Measurements from ENCODE around the gene FES.

FES gene

GRCh38 chr15:90889313-90889730, 5.0 kb downstream of the FES start:
- no peak for TF ChIP-seq TCF12 (IDR thresholded peaks at IDR 0.05; ENCODE audit: low read depth)
- TF ChIP-seq RAD21 (IDR thresholded peaks at IDR 0.05; ENCODE audit: low read depth): no peak
- no peak for TF ChIP-seq EP300 (IDR thresholded peaks at IDR 0.05; ENCODE audit: borderline replicate concordance)
- no peak for TF ChIP-seq TEAD4 (IDR thresholded peaks at IDR 0.05)
- TF ChIP-seq USF1 (IDR thresholded peaks at IDR 0.05): no peak
- no peak for TF ChIP-seq CEBPB (IDR thresholded peaks at IDR 0.05)
- no peak for TF ChIP-seq TAF1 (IDR thresholded peaks at IDR 0.05; ENCODE audit: low read depth)
- TF ChIP-seq YY1 (IDR thresholded peaks at IDR 0.05; ENCODE audit: low read depth): no peak
- TF ChIP-seq, protein P1, sequence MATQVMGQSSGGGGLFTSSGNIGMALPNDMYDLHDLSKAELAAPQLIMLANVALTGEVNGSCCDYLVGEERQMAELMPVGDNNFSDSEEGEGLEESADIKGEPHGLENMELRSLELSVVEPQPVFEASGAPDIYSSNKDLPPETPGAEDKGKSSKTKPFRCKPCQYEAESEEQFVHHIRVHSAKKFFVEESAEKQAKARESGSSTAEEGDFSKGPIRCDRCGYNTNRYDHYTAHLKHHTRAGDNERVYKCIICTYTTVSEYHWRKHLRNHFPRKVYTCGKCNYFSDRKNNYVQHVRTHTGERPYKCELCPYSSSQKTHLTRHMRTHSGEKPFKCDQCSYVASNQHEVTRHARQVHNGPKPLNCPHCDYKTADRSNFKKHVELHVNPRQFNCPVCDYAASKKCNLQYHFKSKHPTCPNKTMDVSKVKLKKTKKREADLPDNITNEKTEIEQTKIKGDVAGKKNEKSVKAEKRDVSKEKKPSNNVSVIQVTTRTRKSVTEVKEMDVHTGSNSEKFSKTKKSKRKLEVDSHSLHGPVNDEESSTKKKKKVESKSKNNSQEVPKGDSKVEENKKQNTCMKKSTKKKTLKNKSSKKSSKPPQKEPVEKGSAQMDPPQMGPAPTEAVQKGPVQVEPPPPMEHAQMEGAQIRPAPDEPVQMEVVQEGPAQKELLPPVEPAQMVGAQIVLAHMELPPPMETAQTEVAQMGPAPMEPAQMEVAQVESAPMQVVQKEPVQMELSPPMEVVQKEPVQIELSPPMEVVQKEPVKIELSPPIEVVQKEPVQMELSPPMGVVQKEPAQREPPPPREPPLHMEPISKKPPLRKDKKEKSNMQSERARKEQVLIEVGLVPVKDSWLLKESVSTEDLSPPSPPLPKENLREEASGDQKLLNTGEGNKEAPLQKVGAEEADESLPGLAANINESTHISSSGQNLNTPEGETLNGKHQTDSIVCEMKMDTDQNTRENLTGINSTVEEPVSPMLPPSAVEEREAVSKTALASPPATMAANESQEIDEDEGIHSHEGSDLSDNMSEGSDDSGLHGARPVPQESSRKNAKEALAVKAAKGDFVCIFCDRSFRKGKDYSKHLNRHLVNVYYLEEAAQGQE (IDR thresholded peaks at IDR 0.05; ENCODE audit: low read depth): no peak
- TF ChIP-seq NFIC (IDR thresholded peaks at IDR 0.05): no peak
- TF ChIP-seq ZBTB7A (IDR thresholded peaks at IDR 0.05; ENCODE audit: low read depth): no peak
- no peak for TF ChIP-seq CREB1 (IDR thresholded peaks at IDR 0.05; ENCODE audit: low read depth)

DNA sequence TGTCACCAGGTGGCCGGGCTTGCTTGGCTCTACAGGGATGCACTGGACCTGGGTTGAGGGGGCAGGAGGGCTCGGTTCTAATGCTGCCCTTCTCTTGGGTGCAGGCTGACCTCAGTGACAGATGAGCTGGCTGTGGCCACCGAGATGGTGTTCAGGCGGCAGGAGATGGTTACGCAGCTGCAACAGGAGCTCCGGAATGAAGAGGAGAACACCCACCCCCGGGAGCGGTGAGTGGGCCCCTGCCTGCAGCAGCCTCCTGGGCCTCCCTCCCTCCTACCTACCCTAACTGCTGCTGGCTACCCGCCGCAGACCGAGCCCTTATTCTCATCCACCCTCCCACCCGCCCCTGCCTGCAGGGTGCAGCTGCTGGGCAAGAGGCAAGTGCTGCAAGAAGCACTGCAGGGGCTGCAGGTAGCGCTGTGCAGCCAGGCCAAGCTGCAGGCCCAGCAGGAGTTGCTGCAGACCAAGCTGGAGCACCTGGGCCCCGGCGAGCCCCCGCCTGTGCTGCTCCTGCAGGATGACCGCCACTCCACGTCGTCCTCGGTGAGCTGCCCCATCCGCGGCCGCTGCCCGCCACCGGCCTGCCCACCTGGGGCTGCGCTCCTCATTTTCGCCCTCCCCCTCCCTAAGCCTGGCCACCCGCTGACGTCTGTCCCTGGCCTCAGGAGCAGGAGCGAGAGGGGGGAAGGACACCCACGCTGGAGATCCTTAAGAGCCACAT, 5.6 kb downstream of the FES start:
- no peak for TF ChIP-seq YY1 (IDR thresholded peaks at IDR 0.05; ENCODE audit: low read depth)
- no peak for TF ChIP-seq TCF12 (IDR thresholded peaks at IDR 0.05; ENCODE audit: low read depth)
- no peak for TF ChIP-seq EGR1 (IDR thresholded peaks at IDR 0.05)
- TF ChIP-seq CEBPB (IDR thresholded peaks at IDR 0.05): no peak

DNA sequence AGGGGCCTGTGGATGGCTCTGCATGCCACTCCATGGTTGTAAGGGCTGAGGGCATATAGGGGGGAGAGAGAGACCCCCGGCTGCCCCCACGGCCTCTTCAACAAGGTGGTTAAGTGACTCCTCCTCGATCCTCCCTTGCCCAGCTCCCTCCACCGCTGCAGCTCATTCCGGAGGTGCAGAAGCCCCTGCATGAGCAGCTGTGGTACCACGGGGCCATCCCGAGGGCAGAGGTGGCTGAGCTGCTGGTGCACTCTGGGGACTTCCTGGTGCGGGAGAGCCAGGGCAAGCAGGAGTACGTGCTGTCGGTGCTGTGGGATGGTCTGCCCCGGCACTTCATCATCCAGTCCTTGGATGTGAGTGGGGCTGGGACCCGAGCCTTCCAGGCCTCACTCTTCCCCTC, 6.5 kb downstream of the FES start:
- TF ChIP-seq, protein P2, sequence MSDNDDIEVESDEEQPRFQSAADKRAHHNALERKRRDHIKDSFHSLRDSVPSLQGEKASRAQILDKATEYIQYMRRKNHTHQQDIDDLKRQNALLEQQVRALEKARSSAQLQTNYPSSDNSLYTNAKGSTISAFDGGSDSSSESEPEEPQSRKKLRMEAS (IDR thresholded peaks at IDR 0.05): no peak
- TF ChIP-seq FOXM1 (IDR thresholded peaks at IDR 0.05; ENCODE audit: borderline replicate concordance, low read depth): no peak
- no peak for TF ChIP-seq TCF12 (IDR thresholded peaks at IDR 0.05; ENCODE audit: low read depth)
- TF ChIP-seq CEBPB (IDR thresholded peaks at IDR 0.05): no peak
- no peak for TF ChIP-seq TAF1 (IDR thresholded peaks at IDR 0.05; ENCODE audit: low read depth)
- TF ChIP-seq TEAD4 (IDR thresholded peaks at IDR 0.05): no peak
- TF ChIP-seq NFIC (IDR thresholded peaks at IDR 0.05): no peak
- no peak for TF ChIP-seq EP300 (IDR thresholded peaks at IDR 0.05; ENCODE audit: borderline replicate concordance)
- TF ChIP-seq RAD21 (IDR thresholded peaks at IDR 0.05; ENCODE audit: low read depth): no peak
- TF ChIP-seq, protein P1 (IDR thresholded peaks at IDR 0.05; ENCODE audit: low read depth): no peak
- TF ChIP-seq YY1 (IDR thresholded peaks at IDR 0.05; ENCODE audit: low read depth): no peak
- no peak for TF ChIP-seq USF1 (IDR thresholded peaks at IDR 0.05)
- TF ChIP-seq ZBTB7A (IDR thresholded peaks at IDR 0.05; ENCODE audit: low read depth): no peak
- TF ChIP-seq CREB1 (IDR thresholded peaks at IDR 0.05; ENCODE audit: low read depth): no peak
- no peak for TF ChIP-seq EGR1 (IDR thresholded peaks at IDR 0.05)

GRCh38 chr15:90891346-90891949, 7.1 kb downstream of the FES start:
- TF ChIP-seq TAF1 (IDR thresholded peaks at IDR 0.05; ENCODE audit: low read depth) (no peak), ZBTB7A (IDR thresholded peaks at IDR 0.05; ENCODE audit: low read depth) (no peak), EGR1 (IDR thresholded peaks at IDR 0.05) (no peak), YY1 (IDR thresholded peaks at IDR 0.05; ENCODE audit: low read depth) (no peak), CEBPB (IDR thresholded peaks at IDR 0.05) (no peak), USF1 (IDR thresholded peaks at IDR 0.05) (no peak), TCF12 (IDR thresholded peaks at IDR 0.05; ENCODE audit: low read depth) (no peak), RAD21 (IDR thresholded peaks at IDR 0.05; ENCODE audit: low read depth) (no peak), CREB1 (IDR thresholded peaks at IDR 0.05; ENCODE audit: low read depth) (no peak), TEAD4 (IDR thresholded peaks at IDR 0.05) (no peak), NFIC (IDR thresholded peaks at IDR 0.05) (no peak), FOXM1 (IDR thresholded peaks at IDR 0.05; ENCODE audit: borderline replicate concordance, low read depth) (no peak), EP300 (IDR thresholded peaks at IDR 0.05; ENCODE audit: borderline replicate concordance) (no peak)
- TF ChIP-seq, protein P1 (IDR thresholded peaks at IDR 0.05; ENCODE audit: low read depth): no peak
- TF ChIP-seq, protein P2 (IDR thresholded peaks at IDR 0.05): no peak

Measured in Ishikawa (cell line).